Ovary (tissue), 9 donors: ENCODE measurements around the gene AKAP9. TPM values are rescaled to one million over a fixed set of nuclear protein-coding genes. Genes with fewer than 3 reads are reported as not detected.

Source experiments
- DNase-seq, 5 donors: peaks; one replicate each; pipeline ENCODE4 v3.0.0-alpha.2; 2019 to 2020
- H3K27ac ChIP-seq, 2 donors: fragments of 200-600 bp; one replicate each; pipeline versions ENCODE4 v1.5.1 to v1.8.0; 2019 to 2022
- H3K27me3 ChIP-seq: fragments of 200-600 bp; one replicate; pipeline ENCODE4 v1.8.0; 2022
- H3K36me3 ChIP-seq: fragments of 200-600 bp; sonication (generic); one replicate; pipeline ENCODE4 v1.5.1; 2019
- H3K4me1 ChIP-seq: one replicate; pipeline ENCODE4 v1.8.1; 2013; ENCODE audit warnings: mild to moderate bottlenecking, moderate library complexity; ENCODE audit not compliant: insufficient read depth
- H3K4me3 ChIP-seq: fragments of 200-600 bp; sonication (generic); one replicate; pipeline ENCODE4 v1.5.1; 2017
- H3K9me3 ChIP-seq, 2 donors: fragments of 200-600 bp in 1 of 2; sonication (generic) in 1 of 2; one replicate each; pipeline versions ENCODE4 v1.5.1 to v1.8.1; 2013 to 2019; ENCODE audit warnings: mild to moderate bottlenecking in 1 of 2, moderate library complexity in 1 of 2
- EP300 ChIP-seq: sonication (generic); formaldehyde crosslinking; IDR thresholded peaks from one replicate; pipeline ENCODE4 v1.6.1; 2017; ENCODE audit warnings: antibody characterized with exemption
- POLR2A ChIP-seq: fragments of 450-650 bp; IDR thresholded peaks from one replicate; pipeline ENCODE4 v1.6.1; 2017; ENCODE audit warnings: antibody characterized with exemption, mild to moderate bottlenecking, moderate library complexity
- WGBS, 3 donors: extraction: QIAGEN DNeasy Blood & Tissue Kit in 1 of 3; methylation state at CpG; one replicate each; pipeline versions ENCODE4 v1.1.5 to v1.1.7; 2013 to 2017; 5-methylcytosine and 5-hydroxymethylcytosine counted together
- intact Hi-C, 4 donors: fragments of 100-400 bp; cut with DNase I; formaldehyde crosslinking; loops; one replicate each; pipeline versions ENCODE4 v1.11.0 to v1.15.1; 2022 to 2023
- polyA plus RNA-seq, 2 donors: library from polyadenylated mRNA; stranded (reverse); fragments of 200-250 nt in 1 of 2; fragments of 350-450 nt in 1 of 2; fragmentation: Illumina TruSeq in 1 of 2; extraction: RNeasy Lipid Tissue Mini Kit (QIAGEN cat#74804) in 1 of 2; gene quantifications; one replicate each; pipeline ENCODE4 v1.2.3, GENCODE V29; 2013 to 2014
- total RNA-seq, 7 donors: library from RNA; depleted of rRNA in 2 of 7; stranded (reverse); fragments of >200 nt in 2 of 7; fragmentation: NEBNext Ultra II Directional in 3 of 7; extraction: Animal tissue kit (Norgen Biotek cat#: 25700) in 3 of 7; gene quantifications; one replicate each; pipeline versions ENCODE4 v1.1.0 to v1.2.4, GENCODE V29; 2016 to 2023
- TF ChIP-seq, protein P1 (sequence below), 3 donors: fragments of 450-650 bp in 2 of 3; fragments of 200-600 bp in 1 of 3; IDR thresholded peaks; one replicate each; pipeline versions ENCODE4 v1.5.1 to v1.8.0; 2016 to 2022; ENCODE audit warnings: antibody characterized with exemption in 3 of 3, mild to moderate bottlenecking in 1 of 3
- donor health status: DM: no; HTN: no; CAD: no; lungs with moderate emphysema.
- donor health status: DM: no; HTN: no; CAD: no.
- donor health status: Bipolar disorder and iron deficiency.
- donor health status: DM: yes; HTN: yes; CAD: no.
- donor health status: DM: no; HTN: no; CAD: no.
- donor health status: DM: yes; HTN: yes; CAD: no.

The AKAP9 gene
- total and polyA plus RNA-seq, 9 donors = 22.1 to 92.8 (median 57.7) TPM

DNA sequence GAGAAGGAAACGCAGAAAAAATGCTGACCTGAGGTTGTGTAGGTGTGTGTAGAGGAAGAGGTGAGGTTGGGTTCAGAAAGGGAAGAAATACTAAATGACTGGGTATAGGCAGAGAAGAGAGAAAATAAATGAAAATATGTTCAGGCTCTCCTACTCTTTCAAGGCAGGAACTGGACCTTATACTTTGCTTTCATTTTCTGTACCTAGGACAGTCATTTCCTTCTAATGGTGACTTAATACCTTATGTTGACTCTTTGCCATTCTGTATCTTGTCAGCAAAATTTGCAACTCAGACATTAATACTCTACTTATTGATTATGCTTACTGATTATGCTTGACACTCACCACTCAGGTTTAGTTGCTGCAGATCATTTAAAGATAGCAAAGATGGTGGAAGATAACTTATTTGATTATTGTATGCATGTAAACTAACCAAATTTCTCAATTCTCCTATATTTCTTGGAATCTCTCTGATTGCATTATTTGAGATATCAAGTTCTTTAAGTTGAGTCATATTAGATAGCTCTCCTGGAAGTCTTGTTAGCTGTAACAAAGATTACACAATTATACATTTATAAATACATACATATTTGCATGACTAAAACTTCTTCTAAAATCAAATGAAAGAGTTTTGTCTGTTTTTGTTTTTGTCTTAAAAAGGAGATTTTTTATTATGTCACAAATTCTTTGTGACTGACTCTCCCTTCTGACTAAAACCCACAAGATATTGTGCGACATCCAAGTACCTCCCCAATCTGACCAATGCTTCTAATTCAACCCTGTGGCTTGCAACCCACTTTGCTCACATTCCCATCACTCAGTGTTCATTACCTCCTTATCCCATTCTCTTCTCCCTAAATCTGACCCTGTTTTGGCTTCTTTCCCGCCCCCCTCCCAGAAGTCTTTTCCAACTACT, 218.3 kb downstream of the AKAP9 start:
- Histone ChIP-seq H3K4me1 (no peaks in the 10 kb centered on the region), H3K4me3 (no peak overlapping the region), H3K27ac (no peak overlapping the region), H3K27me3 (no peaks in the 10 kb centered on the region), H3K36me3 (no peaks in the 10 kb centered on the region), H3K9me3 (no peaks in the 10 kb centered on the region)
- TF ChIP-seq POLR2A (no peak), EP300 (no peak)
- TF ChIP-seq, protein P1, sequence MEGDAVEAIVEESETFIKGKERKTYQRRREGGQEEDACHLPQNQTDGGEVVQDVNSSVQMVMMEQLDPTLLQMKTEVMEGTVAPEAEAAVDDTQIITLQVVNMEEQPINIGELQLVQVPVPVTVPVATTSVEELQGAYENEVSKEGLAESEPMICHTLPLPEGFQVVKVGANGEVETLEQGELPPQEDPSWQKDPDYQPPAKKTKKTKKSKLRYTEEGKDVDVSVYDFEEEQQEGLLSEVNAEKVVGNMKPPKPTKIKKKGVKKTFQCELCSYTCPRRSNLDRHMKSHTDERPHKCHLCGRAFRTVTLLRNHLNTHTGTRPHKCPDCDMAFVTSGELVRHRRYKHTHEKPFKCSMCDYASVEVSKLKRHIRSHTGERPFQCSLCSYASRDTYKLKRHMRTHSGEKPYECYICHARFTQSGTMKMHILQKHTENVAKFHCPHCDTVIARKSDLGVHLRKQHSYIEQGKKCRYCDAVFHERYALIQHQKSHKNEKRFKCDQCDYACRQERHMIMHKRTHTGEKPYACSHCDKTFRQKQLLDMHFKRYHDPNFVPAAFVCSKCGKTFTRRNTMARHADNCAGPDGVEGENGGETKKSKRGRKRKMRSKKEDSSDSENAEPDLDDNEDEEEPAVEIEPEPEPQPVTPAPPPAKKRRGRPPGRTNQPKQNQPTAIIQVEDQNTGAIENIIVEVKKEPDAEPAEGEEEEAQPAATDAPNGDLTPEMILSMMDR (IDR thresholded peaks at IDR 0.05) = no peak
- 85 to 86% (median 85%) methylated on average over 3 of the region's 3 CpGs for WGBS, 3 donors
- intact Hi-C loops = no loop called here
- no peak for DNase-seq

Other genes with a start within 250 kb of the AKAP9 start
- 10 to 100 TPM in 3 of 7 donors, 1 to 10 TPM in 4; 2.8 to 17.8 (median 9.9) TPM for gene MTERF1, start 60.2 kb upstream of the AKAP9 start, total RNA-seq
- gene MTERF1, start 60.2 kb upstream of the AKAP9 start, polyA plus RNA-seq = 10 to 100 TPM in 1 of 2 donors, 1 to 10 TPM in 1; 8.4 to 10.6 TPM
- gene CYP51A1, start 193.6 kb downstream of the AKAP9 start, total RNA-seq = 100 to 1,000 TPM in 1 of 7 donors, 10 to 100 TPM in 6; 36.5 to 219 (median 56.4) TPM
- 10 to 100 TPM; 23.7 to 99.6 TPM for gene CYP51A1, start 193.6 kb downstream of the AKAP9 start, polyA plus RNA-seq
- under 1 TPM in 4 of 7 donors, not detected in 3; 0.11 to 0.60 (median 0.50) TPM for gene LRRD1, start 238.3 kb downstream of the AKAP9 start, total RNA-seq
- under 1 TPM; 0.11 to 0.23 TPM for gene LRRD1, start 238.3 kb downstream of the AKAP9 start, polyA plus RNA-seq